Measurements from ENCODE around the gene MYH9.

Gene MYH9

DNA sequence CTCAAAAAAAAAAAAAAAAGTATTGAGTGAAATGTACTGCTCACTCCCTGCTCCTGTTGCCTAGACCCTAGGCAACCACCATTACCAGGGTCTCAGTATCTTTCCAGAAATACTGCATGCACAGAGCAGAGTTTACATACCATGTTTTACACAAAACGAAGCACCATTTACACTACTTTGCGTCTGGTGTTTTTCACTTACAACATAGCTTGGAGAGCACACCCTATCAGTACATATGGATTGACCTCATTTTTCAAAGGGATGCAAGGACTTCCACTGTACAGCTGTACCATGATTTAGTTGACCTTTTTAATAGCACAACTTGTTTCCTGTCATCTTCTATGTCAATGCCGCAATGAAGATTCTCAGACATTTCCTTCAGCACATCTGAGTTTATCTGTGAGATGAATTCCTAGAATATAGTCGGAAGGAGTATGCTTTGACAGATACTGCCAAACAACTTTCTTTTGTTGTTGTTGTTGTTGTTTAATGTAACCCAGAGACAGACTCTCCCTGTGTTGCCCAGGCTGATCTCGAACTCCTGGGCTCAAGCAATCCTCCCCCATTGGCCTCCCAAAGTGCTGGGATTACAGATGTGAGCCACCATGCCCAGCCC is 6.1 kb downstream of the MYH9 start:
- Histone ChIP-seq H3K4me3 (ENCODE audit: low read length) (no peak overlapping the region), H3K4me1 (ENCODE audit: control insufficient read depth, insufficient read depth, low read length) (peaks cover 25% of the 10 kb centered on the region), H3K9me3 (ENCODE audit: control insufficient read depth, low read length) (no peaks in the 10 kb centered on the region), H3K36me3 (ENCODE audit: control insufficient read depth, insufficient read depth, low read length, severe bottlenecking) (peaks cover 7% of the 10 kb centered on the region), H3K9ac (ENCODE audit: low read length) (no peak overlapping the region), H3K27me3 (replicated peaks; ENCODE audit: control insufficient read depth, insufficient read depth, low read length) (no peaks in the 10 kb centered on the region)
- DNase-seq (ENCODE audit: low read depth), result no peak

DNA sequence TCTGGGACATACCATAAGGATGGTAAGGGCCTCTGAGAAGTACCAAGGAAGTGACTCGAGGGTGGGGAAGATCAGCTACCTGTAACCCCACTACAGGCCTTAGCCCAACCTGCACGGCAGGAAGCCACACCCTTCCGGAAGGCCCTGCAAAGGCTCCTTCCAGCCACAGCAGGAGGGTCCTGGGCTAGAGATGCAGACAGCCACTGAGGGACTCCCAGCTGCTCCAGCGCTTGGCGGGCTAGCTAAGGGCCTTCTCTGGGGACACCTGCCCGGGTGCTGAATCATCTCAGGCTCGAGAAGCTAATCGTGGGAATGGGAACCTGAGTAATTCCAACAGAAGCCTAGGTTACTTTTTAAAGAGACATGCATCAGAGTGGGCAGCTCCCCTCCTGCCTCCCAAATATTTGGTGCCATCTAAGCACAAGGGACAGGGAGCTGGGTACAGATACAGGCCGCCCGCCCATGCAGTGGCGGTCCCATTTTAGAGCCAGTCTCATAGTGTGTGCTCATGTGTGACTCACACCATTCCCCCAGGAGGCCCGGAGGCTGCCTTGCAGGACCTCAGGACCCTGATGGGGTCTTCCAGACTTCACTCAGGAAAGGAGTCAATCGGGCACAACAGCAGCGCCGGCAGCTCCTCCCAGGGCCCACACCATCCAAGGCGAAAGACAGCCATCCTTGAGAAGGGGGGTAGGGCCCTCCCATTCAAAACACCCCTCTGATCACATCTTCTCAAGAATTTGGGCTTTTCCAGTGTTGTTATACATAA is 8.0 kb downstream of the MYH9 start:
- H3K4me1 ChIP-seq (ENCODE audit: control insufficient read depth, insufficient read depth, low read length), result peaks cover 16% of the 10 kb centered on the region
- DNase-seq (ENCODE audit: low read depth), result no peak
- peaks cover 13% of the 10 kb centered on the region for H3K36me3 ChIP-seq (ENCODE audit: control insufficient read depth, insufficient read depth, low read length, severe bottlenecking)
- no peak overlapping the region for H3K9ac ChIP-seq (ENCODE audit: low read length)
- H3K9me3 ChIP-seq (ENCODE audit: control insufficient read depth, low read length), result no peaks in the 10 kb centered on the region
- no peak overlapping the region for H3K4me3 ChIP-seq (ENCODE audit: low read length)
- no peaks in the 10 kb centered on the region for H3K27me3 ChIP-seq (replicated peaks; ENCODE audit: control insufficient read depth, insufficient read depth, low read length)

DNA sequence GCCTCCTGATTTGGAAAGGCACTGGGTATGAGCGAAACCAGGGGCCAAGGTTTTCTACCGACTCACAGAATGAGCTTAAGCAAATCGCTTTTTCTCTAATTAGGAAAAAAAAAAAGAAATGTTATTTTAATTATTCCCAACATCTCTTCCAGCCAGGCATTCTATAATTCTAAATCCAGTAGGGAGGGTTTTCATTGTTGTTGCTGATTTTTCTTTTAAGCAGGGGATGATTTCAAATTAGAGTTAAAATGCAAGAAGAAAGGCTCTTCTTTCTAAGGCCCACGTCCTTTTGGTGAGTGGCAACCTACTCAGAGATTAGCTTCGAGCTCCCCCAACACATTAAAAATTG is 8.9 kb downstream of the MYH9 start:
- Histone ChIP-seq H3K9me3 (ENCODE audit: control insufficient read depth, low read length) (no peaks in the 10 kb centered on the region), H3K36me3 (ENCODE audit: control insufficient read depth, insufficient read depth, low read length, severe bottlenecking) (peaks cover 13% of the 10 kb centered on the region), H3K27me3 (replicated peaks; ENCODE audit: control insufficient read depth, insufficient read depth, low read length) (no peaks in the 10 kb centered on the region), H3K4me3 (ENCODE audit: low read length) (no peak overlapping the region), H3K9ac (ENCODE audit: low read length) (no peak overlapping the region), H3K4me1 (ENCODE audit: control insufficient read depth, insufficient read depth, low read length) (peaks cover 18% of the 10 kb centered on the region)
- no peak for DNase-seq (ENCODE audit: low read depth)

DNA sequence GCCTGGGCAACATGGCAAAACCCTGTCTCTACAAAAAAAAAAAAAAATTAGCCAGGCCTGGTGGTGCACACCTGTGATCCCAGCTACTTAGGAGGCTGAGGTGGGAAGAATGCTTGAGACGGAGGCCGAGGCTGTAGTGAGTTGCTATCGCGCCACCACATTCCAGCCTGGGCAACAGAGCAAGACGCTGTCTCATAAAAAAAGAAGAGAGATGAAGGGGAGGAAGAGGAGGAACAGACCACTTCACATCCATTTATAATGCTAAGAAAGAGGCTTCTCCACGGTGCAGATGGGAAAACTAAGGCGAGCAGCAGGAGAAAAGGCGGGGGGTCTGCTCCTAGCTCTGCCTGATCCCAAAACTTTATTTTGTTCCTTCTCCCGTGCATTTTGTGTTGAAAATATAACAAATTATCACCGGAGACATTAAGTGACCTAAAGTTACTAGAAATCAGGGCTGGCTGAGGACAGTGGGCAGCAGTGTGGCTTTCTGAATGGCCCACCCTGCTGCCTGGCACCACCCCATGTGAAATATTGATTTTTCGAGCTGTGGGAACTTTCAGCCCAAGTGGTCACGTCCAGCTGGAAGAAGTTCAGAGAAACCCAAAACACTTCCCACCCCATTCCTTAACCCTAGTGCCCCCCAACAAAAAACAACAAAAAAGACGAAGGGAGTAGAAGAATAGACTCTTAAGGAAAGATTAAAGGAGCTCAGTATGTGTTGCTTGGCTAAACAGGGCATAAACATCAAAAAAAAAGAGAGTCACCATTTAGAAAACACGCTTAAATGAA is 9.5 kb downstream of the MYH9 start:
- DNase-seq (ENCODE audit: low read depth), result no peak
- no peak overlapping the region for H3K4me3 ChIP-seq (ENCODE audit: low read length)
- H3K27me3 ChIP-seq (replicated peaks; ENCODE audit: control insufficient read depth, insufficient read depth, low read length), result no peaks in the 10 kb centered on the region
- peaks cover 23% of the 10 kb centered on the region for H3K4me1 ChIP-seq (ENCODE audit: control insufficient read depth, insufficient read depth, low read length)
- H3K9me3 ChIP-seq (ENCODE audit: control insufficient read depth, low read length), result no peaks in the 10 kb centered on the region
- H3K9ac ChIP-seq (ENCODE audit: low read length), result no peak overlapping the region
- peaks cover 13% of the 10 kb centered on the region for H3K36me3 ChIP-seq (ENCODE audit: control insufficient read depth, insufficient read depth, low read length, severe bottlenecking)

DNA sequence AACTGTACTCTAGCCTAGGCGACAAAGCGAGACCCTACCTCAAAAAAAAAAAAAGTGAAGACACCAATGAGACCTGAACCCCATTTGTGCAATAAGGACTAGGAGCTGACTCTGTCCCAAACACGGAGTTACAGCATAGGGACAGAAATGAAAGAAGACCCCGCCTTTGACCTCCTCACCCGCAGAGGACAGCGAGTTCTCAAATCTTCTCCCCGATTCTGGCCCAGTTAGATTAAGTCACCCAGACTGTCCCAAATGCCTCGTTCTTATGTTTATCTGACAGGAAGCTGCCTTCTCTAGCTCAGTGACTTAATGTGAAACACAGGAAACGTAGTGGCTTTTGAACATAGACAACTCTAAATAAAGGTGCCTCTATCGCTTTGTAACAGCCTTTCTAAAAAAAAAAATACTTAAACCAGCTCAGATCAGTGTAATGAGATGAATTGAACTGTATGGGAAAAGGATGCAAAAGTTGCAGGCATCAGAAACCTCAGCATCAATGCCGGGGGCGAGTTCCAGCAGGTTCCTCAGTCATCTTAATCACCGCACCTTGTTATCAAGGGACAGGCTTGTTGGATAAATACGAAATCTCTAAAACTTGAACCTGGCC is 10.6 kb downstream of the MYH9 start:
- Histone ChIP-seq H3K9ac (ENCODE audit: low read length) (no peak overlapping the region), H3K4me1 (ENCODE audit: control insufficient read depth, insufficient read depth, low read length) (peaks cover 23% of the 10 kb centered on the region), H3K9me3 (ENCODE audit: control insufficient read depth, low read length) (no peaks in the 10 kb centered on the region), H3K36me3 (ENCODE audit: control insufficient read depth, insufficient read depth, low read length, severe bottlenecking) (peaks cover 13% of the 10 kb centered on the region), H3K27me3 (replicated peaks; ENCODE audit: control insufficient read depth, insufficient read depth, low read length) (no peaks in the 10 kb centered on the region), H3K4me3 (ENCODE audit: low read length) (no peak overlapping the region)
- DNase-seq (ENCODE audit: low read depth), result no peak

DNA sequence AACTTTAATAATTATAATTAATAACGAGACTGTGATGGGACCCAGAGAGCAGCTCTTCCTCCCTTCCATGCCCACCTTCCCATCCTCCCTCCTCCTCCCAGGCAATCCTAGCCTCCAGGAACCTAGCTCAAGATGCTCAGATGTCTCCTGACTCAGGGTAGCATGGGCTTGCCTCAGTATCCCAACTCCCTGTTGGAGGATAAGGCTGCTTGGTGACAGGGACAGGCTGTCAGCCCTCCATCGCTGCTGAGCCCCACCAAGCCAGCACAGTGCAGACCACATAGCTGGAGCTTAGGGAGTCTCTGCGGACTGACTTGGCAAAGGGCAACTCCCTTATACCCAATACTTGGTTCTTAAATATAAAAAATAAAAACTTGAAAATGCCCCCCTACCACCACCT is 11.5 kb downstream of the MYH9 start:
- Histone ChIP-seq H3K4me1 (ENCODE audit: control insufficient read depth, insufficient read depth, low read length) (peaks cover 25% of the 10 kb centered on the region), H3K27me3 (replicated peaks; ENCODE audit: control insufficient read depth, insufficient read depth, low read length) (no peaks in the 10 kb centered on the region), H3K9me3 (ENCODE audit: control insufficient read depth, low read length) (no peaks in the 10 kb centered on the region), H3K4me3 (ENCODE audit: low read length) (no peak overlapping the region), H3K9ac (ENCODE audit: low read length) (no peak overlapping the region), H3K36me3 (ENCODE audit: control insufficient read depth, insufficient read depth, low read length, severe bottlenecking) (peaks cover 9% of the 10 kb centered on the region)
- DNase-seq (ENCODE audit: low read depth), result no peak

DNA sequence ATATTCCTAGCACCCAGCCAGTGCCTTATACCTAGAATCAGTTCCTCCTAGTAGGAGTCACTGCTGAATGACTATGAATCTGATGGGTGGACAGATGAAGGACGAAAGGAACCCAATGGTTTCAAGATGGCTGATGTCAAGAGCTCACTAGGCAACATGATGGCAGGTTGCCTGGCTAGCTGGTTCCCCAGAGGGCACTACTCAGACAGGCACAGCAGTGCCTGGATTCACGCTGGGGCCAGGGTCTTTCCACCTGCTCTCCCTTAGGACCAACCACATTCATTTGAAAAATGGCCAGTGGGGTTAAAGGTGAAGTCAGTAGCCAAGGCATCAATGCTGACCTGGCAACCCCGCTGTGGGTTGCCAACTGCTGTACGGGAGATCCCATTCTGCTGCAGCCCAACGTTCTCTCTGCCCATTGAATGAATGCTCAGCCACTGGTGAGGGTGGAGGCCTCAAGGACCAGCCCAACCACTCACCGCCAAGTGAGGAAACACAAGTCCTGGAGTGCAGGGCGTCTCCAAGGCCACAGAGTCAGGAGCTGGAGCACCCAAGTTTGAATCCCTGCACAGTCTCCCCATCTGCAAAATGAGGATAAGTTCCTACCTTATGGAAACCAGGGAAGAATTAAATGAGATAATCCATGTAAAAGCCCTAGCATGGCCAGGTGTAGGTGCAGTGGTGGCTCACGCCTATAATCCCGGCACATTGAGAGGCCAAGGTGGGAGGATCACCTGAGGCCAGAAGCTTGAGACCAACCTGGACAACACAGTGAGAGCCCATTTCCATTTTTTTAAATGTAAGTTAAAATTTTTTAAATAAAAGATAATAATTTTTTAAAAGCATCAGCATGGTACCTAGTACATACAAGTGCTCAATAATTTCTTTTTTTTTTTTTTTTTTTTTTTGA is 12.4 kb downstream of the MYH9 start:
- Histone ChIP-seq H3K36me3 (ENCODE audit: control insufficient read depth, insufficient read depth, low read length, severe bottlenecking) (peaks cover 9% of the 10 kb centered on the region), H3K9ac (ENCODE audit: low read length) (no peak overlapping the region), H3K4me1 (ENCODE audit: control insufficient read depth, insufficient read depth, low read length) (peaks cover 34% of the 10 kb centered on the region), H3K4me3 (ENCODE audit: low read length) (no peak overlapping the region), H3K27me3 (replicated peaks; ENCODE audit: control insufficient read depth, insufficient read depth, low read length) (no peaks in the 10 kb centered on the region), H3K9me3 (ENCODE audit: control insufficient read depth, low read length) (no peaks in the 10 kb centered on the region)
- no peak for DNase-seq (ENCODE audit: low read depth)

DNA sequence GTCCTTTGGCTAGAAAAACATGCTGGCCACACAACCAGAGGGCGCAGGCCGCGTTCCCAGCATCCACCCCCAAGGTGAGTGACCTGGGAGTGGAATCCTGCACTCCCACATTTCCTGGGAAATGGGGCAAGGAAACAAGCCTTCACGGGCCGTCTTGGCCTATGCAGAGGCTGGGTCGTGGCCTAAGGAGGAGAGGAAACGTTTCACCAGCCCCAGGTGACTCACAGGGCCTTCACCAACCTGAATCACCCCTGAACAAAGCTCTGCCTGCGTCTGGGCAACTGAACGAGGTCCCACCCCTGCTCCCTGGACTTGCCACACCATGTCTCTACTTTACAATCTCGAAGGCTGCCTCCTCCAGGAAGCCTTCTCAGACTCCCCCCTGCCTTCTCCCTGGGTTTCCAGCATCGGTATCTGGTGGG is 13.2 kb downstream of the MYH9 start:
- Histone ChIP-seq H3K4me3 (ENCODE audit: low read length) (no peak overlapping the region), H3K4me1 (ENCODE audit: control insufficient read depth, insufficient read depth, low read length) (peaks cover 37% of the 10 kb centered on the region), H3K9me3 (ENCODE audit: control insufficient read depth, low read length) (no peaks in the 10 kb centered on the region), H3K9ac (ENCODE audit: low read length) (no peak overlapping the region), H3K27me3 (replicated peaks; ENCODE audit: control insufficient read depth, insufficient read depth, low read length) (no peaks in the 10 kb centered on the region), H3K36me3 (ENCODE audit: control insufficient read depth, insufficient read depth, low read length, severe bottlenecking) (peaks cover 8% of the 10 kb centered on the region)
- DNase-seq (ENCODE audit: low read depth), result no peak

DNA sequence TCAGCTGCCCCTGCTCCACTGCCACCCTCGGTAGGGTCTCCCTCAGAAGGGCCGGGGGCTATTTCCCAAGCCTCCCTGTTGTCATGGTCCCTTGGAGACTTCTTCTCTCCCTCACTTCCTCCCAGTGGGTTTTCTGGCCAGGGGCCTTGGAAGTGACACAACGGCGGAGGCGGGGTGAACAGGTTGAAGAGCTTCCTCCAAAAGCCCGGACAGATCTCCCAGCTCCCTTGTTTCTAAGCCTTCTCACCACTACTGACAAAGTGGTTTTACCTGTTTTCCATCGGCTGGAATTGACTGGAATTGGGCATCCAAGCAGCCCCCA is 14.5 kb downstream of the MYH9 start:
- peaks cover 49% of the 10 kb centered on the region for H3K4me1 ChIP-seq (ENCODE audit: control insufficient read depth, insufficient read depth, low read length)
- H3K27me3 ChIP-seq (replicated peaks; ENCODE audit: control insufficient read depth, insufficient read depth, low read length), result no peaks in the 10 kb centered on the region
- H3K9ac ChIP-seq (ENCODE audit: low read length), result no peak overlapping the region
- no peak overlapping the region for H3K4me3 ChIP-seq (ENCODE audit: low read length)
- H3K36me3 ChIP-seq (ENCODE audit: control insufficient read depth, insufficient read depth, low read length, severe bottlenecking), result peaks cover 6% of the 10 kb centered on the region
- H3K9me3 ChIP-seq (ENCODE audit: control insufficient read depth, low read length), result no peaks in the 10 kb centered on the region
- DNase-seq (ENCODE audit: low read depth), result no peak

DNA sequence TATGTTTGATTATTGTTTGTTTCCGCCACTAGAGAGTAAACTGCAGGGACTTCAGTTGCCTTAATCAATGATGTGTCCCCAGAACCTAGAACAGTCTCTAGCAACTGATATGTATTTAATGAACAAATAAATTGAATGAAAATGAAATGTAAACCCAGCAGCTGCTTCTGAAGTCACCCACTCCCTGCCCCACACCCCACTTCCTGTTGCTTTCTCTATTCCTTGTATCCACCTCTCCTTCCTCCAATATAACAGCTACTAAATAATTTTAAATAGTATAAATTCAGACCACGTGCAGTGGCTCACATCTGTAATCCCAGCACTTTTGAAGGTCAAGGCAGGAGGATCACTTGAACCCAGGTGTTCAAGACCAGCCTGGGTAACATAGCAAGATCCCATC is 15.8 kb downstream of the MYH9 start:
- H3K9ac ChIP-seq (ENCODE audit: low read length), result no peak overlapping the region
- no peak overlapping the region for H3K4me3 ChIP-seq (ENCODE audit: low read length)
- no peaks in the 10 kb centered on the region for H3K27me3 ChIP-seq (replicated peaks; ENCODE audit: control insufficient read depth, insufficient read depth, low read length)
- H3K4me1 ChIP-seq (ENCODE audit: control insufficient read depth, insufficient read depth, low read length), result peaks cover 62% of the 10 kb centered on the region
- H3K9me3 ChIP-seq (ENCODE audit: control insufficient read depth, low read length), result no peaks in the 10 kb centered on the region
- DNase-seq (ENCODE audit: low read depth), result no peak
- peaks cover 6% of the 10 kb centered on the region for H3K36me3 ChIP-seq (ENCODE audit: control insufficient read depth, insufficient read depth, low read length, severe bottlenecking)
